Measurements from ENCODE around the gene OGDH.
A peak's percentile ranks its signal among the peaks of the same experiment; 100 is the strongest.

The OGDH gene

GRCh38 chr7:44569959-44570358 is 36.5 kb upstream of the OGDH start:
- H3K4me3 ChIP-seq (ENCODE audit: low read depth, low read length), result no peak overlapping the region
- no peak for TF ChIP-seq CTCF (IDR thresholded peaks at IDR 0.05; ENCODE audit: borderline replicate concordance, insufficient read depth, low read depth, low read length)

- peak overlapping the region; percentile 96 for H3K4me3 ChIP-seq (ENCODE audit: low read depth, low read length)
- TF ChIP-seq CTCF (IDR thresholded peaks at IDR 0.05; ENCODE audit: borderline replicate concordance, insufficient read depth, low read depth, low read length), result no peak
These were observed 33.7 kb upstream of the OGDH start for GRCh38 chr7:44572771-44573170.

GRCh38 chr7:44573464-44574286 is 32.8 kb upstream of the OGDH start, which contains the start of gene DDX56:
DDX56 (minus strand) TSS chr7:44573908; CDS start chr7:44573895, 13 bp downstream.
- peak within 1 kb of the TSS; percentile 96 for H3K4me3 ChIP-seq (ENCODE audit: low read depth, low read length)
- TF ChIP-seq CTCF (IDR thresholded peaks at IDR 0.05; ENCODE audit: borderline replicate concordance, insufficient read depth, low read depth, low read length), result no peak

GRCh38 chr7:44574287-44574872 is 32.0 kb upstream of the OGDH start:
- no peak for TF ChIP-seq CTCF (IDR thresholded peaks at IDR 0.05; ENCODE audit: borderline replicate concordance, insufficient read depth, low read depth, low read length)
- H3K4me3 ChIP-seq (ENCODE audit: low read depth, low read length), result peak overlapping the region; percentile 96

GRCh38 chr7:44575054-44575453 is 31.4 kb upstream of the OGDH start:
- TF ChIP-seq CTCF (IDR thresholded peaks at IDR 0.05; ENCODE audit: borderline replicate concordance, insufficient read depth, low read depth, low read length), result no peak

GRCh38 chr7:44576228-44576627 is 30.2 kb upstream of the OGDH start:
- H3K4me3 ChIP-seq (ENCODE audit: low read depth, low read length), result no peak overlapping the region
- TF ChIP-seq CTCF (IDR thresholded peaks at IDR 0.05; ENCODE audit: borderline replicate concordance, insufficient read depth, low read depth, low read length), result no peak

More at GRCh38 chr7:44575054-44575453, 31.4 kb upstream of the OGDH start:
- H3K4me3 ChIP-seq (ENCODE audit: low read depth, low read length), result no peak overlapping the region
